Left ventricle myocardium inferior (tissue), 1 donor: ENCODE measurements around the gene SLC35F1. TPM values are rescaled to one million over a fixed set of nuclear protein-coding genes. Genes with fewer than 3 reads are reported as not detected.

Experiments used
- DNase-seq: peaks from one replicate; pipeline ENCODE4 v3.0.0-alpha.2; 2020
- H3K27ac ChIP-seq: fragments of 200-600 bp; replicated peaks from 2 replicates; pipeline ENCODE4 v1.8.0; 2021
- H3K27me3 ChIP-seq: fragments of 200-600 bp; 2 replicates; pipeline ENCODE4 v1.8.0; 2021; ENCODE audit warnings: low read depth
- H3K36me3 ChIP-seq: fragments of 200-600 bp; 2 replicates; pipeline ENCODE4 v1.8.0; 2021
- H3K4me1 ChIP-seq: fragments of 200-600 bp; 2 replicates; pipeline ENCODE4 v1.8.0; 2021
- H3K4me3 ChIP-seq: fragments of 200-600 bp; 2 replicates; pipeline ENCODE4 v1.8.0; 2021; ENCODE audit warnings: mild to moderate bottlenecking, moderate library complexity
- H3K9me3 ChIP-seq: fragments of 200-600 bp; replicated peaks from 2 replicates; pipeline ENCODE4 v1.8.0; 2021
- CTCF ChIP-seq: fragments of 200-600 bp; IDR thresholded peaks from 2 replicates; pipeline ENCODE4 v1.8.0; 2021; ENCODE audit warnings: antibody characterized with exemption, mild to moderate bottlenecking, borderline replicate concordance
- intact Hi-C: fragments of 100-400 bp; cut with micrococcal nuclease; formaldehyde crosslinking; loops from one replicate; pipeline ENCODE4 v1.11.0; 2022
- total RNA-seq: library from RNA; stranded (reverse); fragmentation: NEBNext Ultra II Directional; extraction: Animal tissue kit (Norgen Biotek cat#: 25700); gene quantifications from one replicate; pipeline ENCODE4 v1.2.1, GENCODE V29; 2021
- donor health status: DM: no; HTN: yes; CAD: no; lungs with severe emphysema.

Gene SLC35F1
- total RNA-seq, 1 donor from 2014 or later = 6.4 TPM

GRCh38 chr6:118288355-118289124, 381.5 kb downstream of the SLC35F1 start:
- H3K9me3 ChIP-seq = no peaks in the 10 kb centered on the region
- peak overlapping the region; percentile 88 for H3K27ac ChIP-seq
- intact Hi-C loops = loop anchor here (5.0 to 10.0 kb wide), 4 partner anchors 224 to 486 kb away; no protein-coding TSS in a partner anchor
- TF ChIP-seq CTCF = peak; percentile 42
- peak overlapping the region; percentile 53 for H3K4me3 ChIP-seq
- DNase-seq = no peak
- peaks cover 60% of the 10 kb centered on the region for H3K4me1 ChIP-seq
- no peaks in the 10 kb centered on the region for H3K27me3 ChIP-seq
- no peaks in the 10 kb centered on the region for H3K36me3 ChIP-seq

GRCh38 chr6:118292558-118292957, 385.5 kb downstream of the SLC35F1 start:
- Histone ChIP-seq H3K36me3 (no peaks in the 10 kb centered on the region), H3K4me3 (no peak overlapping the region), H3K4me1 (peaks cover 63% of the 10 kb centered on the region), H3K27ac (peak overlapping the region; percentile 88), H3K9me3 (no peaks in the 10 kb centered on the region), H3K27me3 (no peaks in the 10 kb centered on the region)
- DNase-seq = no peak
- no peak for TF ChIP-seq CTCF
- intact Hi-C loops = no loop called here

- no peak for TF ChIP-seq CTCF
- peaks cover 52% of the 10 kb centered on the region for H3K4me1 ChIP-seq
- no peaks in the 10 kb centered on the region for H3K9me3 ChIP-seq
Observed at GRCh38 chr6:118294906-118295305, 387.8 kb downstream of the SLC35F1 start.

GRCh38 chr6:118295336-118295735, 388.3 kb downstream of the SLC35F1 start:
- no peak for TF ChIP-seq CTCF
- Histone ChIP-seq H3K27me3 (no peaks in the 10 kb centered on the region), H3K9me3 (no peaks in the 10 kb centered on the region), H3K36me3 (no peaks in the 10 kb centered on the region), H3K27ac (peak overlapping the region; percentile 88), H3K4me1 (peaks cover 49% of the 10 kb centered on the region), H3K4me3 (no peak overlapping the region)
- intact Hi-C loops = no loop called here
- no peak for DNase-seq

More at GRCh38 chr6:118294906-118295305, 387.8 kb downstream of the SLC35F1 start:
- DNase-seq = no peak
- intact Hi-C loops = no loop called here
- Histone ChIP-seq H3K36me3 (no peaks in the 10 kb centered on the region), H3K4me3 (no peak overlapping the region), H3K27ac (peak overlapping the region; percentile 88), H3K27me3 (no peaks in the 10 kb centered on the region)

- Histone ChIP-seq H3K27ac (peak overlapping the region; percentile 88), H3K4me1 (peaks cover 49% of the 10 kb centered on the region), H3K27me3 (no peaks in the 10 kb centered on the region), H3K4me3 (no peak overlapping the region), H3K9me3 (no peaks in the 10 kb centered on the region), H3K36me3 (no peaks in the 10 kb centered on the region)
- DNase-seq = no peak
- no peak for TF ChIP-seq CTCF
- intact Hi-C loops = no loop called here
Observed at GRCh38 chr6:118296129-118296901, 389.3 kb downstream of the SLC35F1 start.
